Ovary (tissue), 9 donors: ENCODE data around the gene SLX4IP. TPM values are rescaled to one million over a fixed set of nuclear protein-coding genes. Genes with fewer than 3 reads are reported as not detected.

Experiments used
- DNase-seq, 5 donors: peaks; one replicate each; pipeline ENCODE4 v3.0.0-alpha.2; 2019 to 2020
- H3K27ac ChIP-seq, 2 donors: fragments of 200-600 bp; one replicate each; pipeline versions ENCODE4 v1.5.1 to v1.8.0; 2019 to 2022
- H3K27me3 ChIP-seq: fragments of 200-600 bp; one replicate; pipeline ENCODE4 v1.8.0; 2022
- H3K36me3 ChIP-seq: fragments of 200-600 bp; sonication (generic); one replicate; pipeline ENCODE4 v1.5.1; 2019
- H3K4me1 ChIP-seq: one replicate; pipeline ENCODE4 v1.8.1; 2013; ENCODE audit warnings: mild to moderate bottlenecking, moderate library complexity; ENCODE audit not compliant: insufficient read depth
- H3K4me3 ChIP-seq: fragments of 200-600 bp; sonication (generic); one replicate; pipeline ENCODE4 v1.5.1; 2017
- H3K9me3 ChIP-seq, 2 donors: fragments of 200-600 bp in 1 of 2; sonication (generic) in 1 of 2; one replicate each; pipeline versions ENCODE4 v1.5.1 to v1.8.1; 2013 to 2019; ENCODE audit warnings: mild to moderate bottlenecking in 1 of 2, moderate library complexity in 1 of 2
- EP300 ChIP-seq: sonication (generic); formaldehyde crosslinking; IDR thresholded peaks from one replicate; pipeline ENCODE4 v1.6.1; 2017; ENCODE audit warnings: antibody characterized with exemption
- POLR2A ChIP-seq: fragments of 450-650 bp; IDR thresholded peaks from one replicate; pipeline ENCODE4 v1.6.1; 2017; ENCODE audit warnings: antibody characterized with exemption, mild to moderate bottlenecking, moderate library complexity
- WGBS, 3 donors: extraction: QIAGEN DNeasy Blood & Tissue Kit in 1 of 3; methylation state at CpG; one replicate each; pipeline versions ENCODE4 v1.1.5 to v1.1.7; 2013 to 2017; 5-methylcytosine and 5-hydroxymethylcytosine counted together
- intact Hi-C, 4 donors: fragments of 100-400 bp; cut with DNase I; formaldehyde crosslinking; loops; one replicate each; pipeline versions ENCODE4 v1.11.0 to v1.15.1; 2022 to 2023
- polyA plus RNA-seq, 2 donors: library from polyadenylated mRNA; stranded (reverse); fragments of 200-250 nt in 1 of 2; fragments of 350-450 nt in 1 of 2; fragmentation: Illumina TruSeq in 1 of 2; extraction: RNeasy Lipid Tissue Mini Kit (QIAGEN cat#74804) in 1 of 2; gene quantifications; one replicate each; pipeline ENCODE4 v1.2.3, GENCODE V29; 2013 to 2014
- total RNA-seq, 7 donors: library from RNA; depleted of rRNA in 2 of 7; stranded (reverse); fragments of >200 nt in 2 of 7; fragmentation: NEBNext Ultra II Directional in 3 of 7; extraction: Animal tissue kit (Norgen Biotek cat#: 25700) in 3 of 7; gene quantifications; one replicate each; pipeline versions ENCODE4 v1.1.0 to v1.2.4, GENCODE V29; 2016 to 2023
- TF ChIP-seq, protein P1 (sequence below), 3 donors: fragments of 450-650 bp in 2 of 3; fragments of 200-600 bp in 1 of 3; IDR thresholded peaks; one replicate each; pipeline versions ENCODE4 v1.5.1 to v1.8.0; 2016 to 2022; ENCODE audit warnings: antibody characterized with exemption in 3 of 3, mild to moderate bottlenecking in 1 of 3
- donor health status: DM: no; HTN: no; CAD: no; lungs with moderate emphysema.
- donor health status: DM: no; HTN: no; CAD: no.
- donor health status: Bipolar disorder and iron deficiency.
- donor health status: DM: yes; HTN: yes; CAD: no.
- donor health status: DM: no; HTN: no; CAD: no.
- donor health status: DM: yes; HTN: yes; CAD: no.

Gene SLX4IP
- total and polyA plus RNA-seq, 9 donors = 0.98 to 5.1 (median 2.8) TPM

GRCh38 chr20:10648651-10649050 is 213.5 kb downstream of the SLX4IP start:
- peak in 1 of 5 donors; percentile 1 for DNase-seq
- H3K9me3 ChIP-seq = no peaks in the 10 kb centered on the region
- no peak for TF ChIP-seq EP300
- TF ChIP-seq, protein P1, sequence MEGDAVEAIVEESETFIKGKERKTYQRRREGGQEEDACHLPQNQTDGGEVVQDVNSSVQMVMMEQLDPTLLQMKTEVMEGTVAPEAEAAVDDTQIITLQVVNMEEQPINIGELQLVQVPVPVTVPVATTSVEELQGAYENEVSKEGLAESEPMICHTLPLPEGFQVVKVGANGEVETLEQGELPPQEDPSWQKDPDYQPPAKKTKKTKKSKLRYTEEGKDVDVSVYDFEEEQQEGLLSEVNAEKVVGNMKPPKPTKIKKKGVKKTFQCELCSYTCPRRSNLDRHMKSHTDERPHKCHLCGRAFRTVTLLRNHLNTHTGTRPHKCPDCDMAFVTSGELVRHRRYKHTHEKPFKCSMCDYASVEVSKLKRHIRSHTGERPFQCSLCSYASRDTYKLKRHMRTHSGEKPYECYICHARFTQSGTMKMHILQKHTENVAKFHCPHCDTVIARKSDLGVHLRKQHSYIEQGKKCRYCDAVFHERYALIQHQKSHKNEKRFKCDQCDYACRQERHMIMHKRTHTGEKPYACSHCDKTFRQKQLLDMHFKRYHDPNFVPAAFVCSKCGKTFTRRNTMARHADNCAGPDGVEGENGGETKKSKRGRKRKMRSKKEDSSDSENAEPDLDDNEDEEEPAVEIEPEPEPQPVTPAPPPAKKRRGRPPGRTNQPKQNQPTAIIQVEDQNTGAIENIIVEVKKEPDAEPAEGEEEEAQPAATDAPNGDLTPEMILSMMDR (IDR thresholded peaks at IDR 0.05) = no peak
- TF ChIP-seq POLR2A = no peak
- no peak overlapping the region for H3K27ac ChIP-seq
- 68 to 81% (median 78%) methylated on average over 8 of the region's 8 CpGs for WGBS, 3 donors
- H3K4me1 ChIP-seq = peaks cover 2% of the 10 kb centered on the region
- no peaks in the 10 kb centered on the region for H3K36me3 ChIP-seq
- intact Hi-C loops = loop anchor here in 1 of 4 donors (10.0 kb wide), 1 partner anchor 174 kb away; no protein-coding TSS in a partner anchor
- no peak overlapping the region for H3K4me3 ChIP-seq
- no peaks in the 10 kb centered on the region for H3K27me3 ChIP-seq

DNA sequence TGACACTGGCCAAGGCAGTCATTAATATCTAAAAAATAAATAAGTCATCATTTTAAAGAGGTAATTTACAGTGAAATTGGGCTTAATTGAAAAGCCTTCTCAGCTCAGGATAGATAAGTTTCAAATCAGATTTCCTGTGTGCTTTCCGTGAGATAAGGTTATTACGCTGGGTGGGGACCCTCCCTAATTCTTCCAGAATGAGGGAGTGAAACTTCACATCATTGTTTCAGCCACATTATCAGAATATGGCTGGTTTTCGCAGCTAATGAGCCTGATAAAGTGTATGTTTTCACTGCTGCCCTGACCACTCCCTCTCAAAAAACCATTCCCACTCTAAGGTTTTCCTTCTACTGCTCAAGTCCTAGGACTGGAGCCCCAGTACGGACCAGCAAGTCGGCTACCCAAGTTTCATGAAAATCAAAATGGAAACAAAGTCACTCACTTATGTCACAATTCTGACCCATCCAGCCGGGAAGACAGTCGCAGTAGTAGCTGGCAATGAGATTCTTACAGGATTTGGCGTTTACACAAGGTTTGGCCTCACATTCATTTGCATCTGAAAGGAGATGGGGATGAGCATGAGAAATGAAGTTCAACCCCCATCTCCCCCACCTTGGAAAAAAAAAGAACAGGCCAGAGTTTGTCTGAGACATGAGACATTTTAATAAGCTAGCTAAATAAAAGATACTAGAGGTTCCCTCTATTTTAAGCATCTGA is 214.1 kb downstream of the SLX4IP start:
- Histone ChIP-seq H3K36me3 (no peaks in the 10 kb centered on the region), H3K27me3 (no peaks in the 10 kb centered on the region), H3K27ac (no peak overlapping the region), H3K4me3 (no peak overlapping the region), H3K4me1 (peaks cover 5% of the 10 kb centered on the region), H3K9me3 (no peaks in the 10 kb centered on the region)
- 68 to 83% (median 70%) methylated on average over 8 of the region's 8 CpGs for WGBS, 3 donors
- TF ChIP-seq, protein P1 (IDR thresholded peaks at IDR 0.05) = no peak
- TF ChIP-seq POLR2A = no peak
- TF ChIP-seq EP300 = no peak
- peak in 1 of 5 donors; percentile 1 for DNase-seq
- intact Hi-C loops = loop anchor here in 1 of 4 donors (10.0 kb wide), 1 partner anchor 174 kb away; no protein-coding TSS in a partner anchor

- DNase-seq = no peak
- no peak for TF ChIP-seq EP300
- no peak for TF ChIP-seq POLR2A
- TF ChIP-seq, protein P1 (IDR thresholded peaks at IDR 0.05) = no peak
- no peaks in the 10 kb centered on the region for H3K27me3 ChIP-seq
- no peak overlapping the region for H3K4me3 ChIP-seq
- WGBS, 3 donors = 51 to 74% (median 60%) methylated on average over 3 of the region's 3 CpGs
- H3K4me1 ChIP-seq = peaks cover 5% of the 10 kb centered on the region
- H3K36me3 ChIP-seq = no peaks in the 10 kb centered on the region
- no peak overlapping the region for H3K27ac ChIP-seq
- intact Hi-C loops = loop anchor here in 1 of 4 donors (10.0 kb wide), 1 partner anchor 175 kb away; no protein-coding TSS in a partner anchor
- H3K9me3 ChIP-seq = no peaks in the 10 kb centered on the region
These were observed 214.7 kb downstream of the SLX4IP start for GRCh38 chr20:10649797-10650160.

DNA sequence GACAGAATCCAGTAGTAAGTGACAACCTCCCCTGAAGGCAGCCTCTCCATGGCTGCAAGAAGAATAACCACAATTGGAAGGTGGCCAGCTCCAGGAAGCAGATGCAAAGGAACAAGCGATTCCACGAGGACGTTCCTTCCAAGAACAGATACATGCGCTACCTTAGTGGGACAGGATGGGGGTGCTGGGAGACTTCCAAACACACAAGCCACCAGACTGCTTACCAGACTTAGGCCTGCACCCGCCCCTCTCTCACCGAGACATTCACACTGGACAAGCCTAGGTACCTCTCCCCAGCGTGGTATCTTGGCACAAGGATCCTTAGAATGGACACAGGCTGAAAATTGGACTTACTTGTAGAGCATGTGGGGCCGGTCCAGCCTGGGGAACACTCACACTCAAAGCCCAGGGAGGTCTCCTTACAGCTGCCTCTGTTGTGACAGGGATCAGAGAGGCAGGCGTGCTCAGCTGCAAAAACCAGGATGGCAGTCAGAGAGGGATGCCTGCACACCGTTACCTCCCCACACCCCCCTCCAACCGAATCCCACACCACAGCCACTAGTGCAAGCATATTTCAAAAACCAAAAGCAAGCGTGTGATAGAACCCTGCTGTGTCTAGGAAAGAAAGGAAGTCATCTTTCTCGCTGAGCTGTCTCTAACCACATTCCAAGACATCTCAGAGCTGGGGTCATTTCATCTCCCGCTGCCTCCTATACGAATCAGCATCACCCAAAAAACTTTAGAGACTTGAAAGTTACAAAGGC is 216.3 kb downstream of the SLX4IP start:
- 61 to 75% (median 63%) methylated on average over 14 to 15 of the region's 15 CpGs for WGBS, 3 donors
- H3K4me1 ChIP-seq = peaks cover 5% of the 10 kb centered on the region
- H3K4me3 ChIP-seq = no peak overlapping the region
- intact Hi-C loops = no loop called here
- H3K36me3 ChIP-seq = no peaks in the 10 kb centered on the region
- TF ChIP-seq, protein P1 (IDR thresholded peaks at IDR 0.05) = no peak
- TF ChIP-seq POLR2A (no peak), EP300 (no peak)
- H3K9me3 ChIP-seq = no peaks in the 10 kb centered on the region
- no peaks in the 10 kb centered on the region for H3K27me3 ChIP-seq
- no peak overlapping the region for H3K27ac ChIP-seq
- peak in 1 of 5 donors; percentile 20 for DNase-seq
